Measurements from ENCODE around the gene SERPINB4.

- TF ChIP-seq CTCF (IDR thresholded peaks at IDR 0.05; ENCODE audit: insufficient read depth, low read depth, low read length): no peak
- TF ChIP-seq EZH2 (IDR thresholded peaks at IDR 0.05; ENCODE audit: insufficient read depth, low read length): no peak
Measured at GRCh38 chr18:63624863-63625262, 19.2 kb downstream of the SERPINB4 start.

Data from astrocyte (in vitro differentiated cells and primary cell).